Left ventricle myocardium superior (tissue), 1 donor: Measurements from ENCODE around the gene GRB7. TPM values are rescaled to one million over a fixed set of nuclear protein-coding genes. Genes with fewer than 3 reads are reported as not detected.

Experiments used
- ATAC-seq: fragments of 200-7000 bp; cut with Tn5 transposase; one replicate; pipeline ENCODE4 v1.9.1; 2020; ENCODE audit warnings: mild to moderate bottlenecking, moderate library complexity
- DNase-seq: peaks from one replicate; pipeline ENCODE4 v3.0.0-alpha.2; 2020
- intact Hi-C: fragments of 100-400 bp; cut with micrococcal nuclease; formaldehyde crosslinking; loops from one replicate; pipeline ENCODE4 v1.11.0; 2022
- microRNA-seq: library from miRNA; unstranded; fragments of <30 nt; microRNA quantifications from one replicate; pipeline ENCODE4 v1.2.0, GENCODE V29; 2020; ENCODE audit warnings: borderline number of aligned reads
- total RNA-seq: library from RNA; stranded (reverse); fragmentation: NEBNext Ultra II Directional; extraction: Animal tissue kit (Norgen Biotek cat#: 25700); gene quantifications from one replicate; pipeline ENCODE4 v1.2.1, GENCODE V29; 2021
- donor health status: DM: no; HTN: yes; CAD: no; lungs with severe emphysema.

Gene GRB7
- total RNA-seq, 1 donor from 2014 or later: 5.1 TPM

- ATAC-seq: no peak
- intact Hi-C loops: no loop called here
- DNase-seq: no peak
These were observed 44.7 kb downstream of the GRB7 start for GRCh38 chr17:39782481-39782880.

DNA sequence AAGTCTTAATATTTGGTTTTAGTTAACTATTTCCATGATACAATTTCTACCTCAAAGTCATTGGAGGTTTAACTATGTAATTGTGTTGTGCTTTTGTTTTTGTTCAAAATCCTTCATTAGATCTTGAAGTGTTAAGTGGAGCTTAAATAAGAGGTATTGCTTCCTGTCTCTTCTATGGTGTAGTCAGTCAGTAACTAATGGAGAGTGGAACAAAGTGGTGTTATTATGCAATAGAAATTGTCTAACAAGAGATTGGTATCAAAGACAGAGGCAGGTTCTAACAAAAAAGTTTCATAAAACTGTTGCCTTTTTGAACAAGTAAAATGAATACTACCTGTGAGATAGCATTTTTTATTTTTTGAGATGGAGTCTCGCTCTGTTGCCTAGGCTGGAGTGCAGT, 45.2 kb downstream of the GRB7 start:
- DNase-seq (no peak), ATAC-seq (no peak)
- intact Hi-C loops: no loop called here

GRCh38 chr17:39787041-39787440, 49.3 kb downstream of the GRB7 start:
- intact Hi-C loops: no loop called here
- ATAC-seq: no peak

DNA sequence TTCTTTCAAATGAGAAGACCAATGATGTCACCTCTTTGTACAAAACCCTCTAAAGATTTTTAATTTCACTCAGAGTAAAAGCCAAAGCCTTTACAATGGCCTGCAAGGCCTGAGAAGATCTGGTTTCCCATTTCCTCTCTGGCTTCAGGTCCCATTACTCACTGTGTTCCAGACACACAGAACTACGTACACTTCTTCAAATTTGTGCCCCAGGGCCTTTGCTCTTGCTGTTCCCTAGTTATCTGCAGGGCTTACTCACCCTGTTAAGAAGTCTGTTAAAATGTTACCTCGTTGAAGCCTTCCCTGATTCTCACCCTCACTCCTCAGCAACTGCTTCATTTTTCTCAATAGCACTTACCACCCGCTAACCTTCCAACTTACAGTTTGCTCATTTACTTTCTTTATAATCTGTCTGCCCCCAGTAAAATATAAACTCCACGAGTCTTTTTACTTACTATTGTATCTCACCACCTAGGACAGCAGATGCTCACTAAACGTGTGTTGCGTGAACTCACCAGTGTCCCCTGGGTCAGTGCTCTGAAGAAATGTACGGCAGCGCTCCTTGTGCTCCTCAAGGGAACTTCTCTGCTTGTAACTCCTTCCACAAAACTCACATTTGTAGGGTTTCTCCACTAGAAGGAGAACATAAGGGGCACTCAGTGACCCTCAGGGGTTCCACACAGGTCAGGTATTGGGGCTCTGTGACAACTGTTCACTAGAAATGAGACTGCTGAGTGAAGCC, 50.2 kb downstream of the GRB7 start:
- DNase-seq (no peak), ATAC-seq (no peak)
- intact Hi-C loops: no loop called here

More at GRCh38 chr17:39787041-39787440, 49.3 kb downstream of the GRB7 start:
- DNase-seq: no peak

DNA sequence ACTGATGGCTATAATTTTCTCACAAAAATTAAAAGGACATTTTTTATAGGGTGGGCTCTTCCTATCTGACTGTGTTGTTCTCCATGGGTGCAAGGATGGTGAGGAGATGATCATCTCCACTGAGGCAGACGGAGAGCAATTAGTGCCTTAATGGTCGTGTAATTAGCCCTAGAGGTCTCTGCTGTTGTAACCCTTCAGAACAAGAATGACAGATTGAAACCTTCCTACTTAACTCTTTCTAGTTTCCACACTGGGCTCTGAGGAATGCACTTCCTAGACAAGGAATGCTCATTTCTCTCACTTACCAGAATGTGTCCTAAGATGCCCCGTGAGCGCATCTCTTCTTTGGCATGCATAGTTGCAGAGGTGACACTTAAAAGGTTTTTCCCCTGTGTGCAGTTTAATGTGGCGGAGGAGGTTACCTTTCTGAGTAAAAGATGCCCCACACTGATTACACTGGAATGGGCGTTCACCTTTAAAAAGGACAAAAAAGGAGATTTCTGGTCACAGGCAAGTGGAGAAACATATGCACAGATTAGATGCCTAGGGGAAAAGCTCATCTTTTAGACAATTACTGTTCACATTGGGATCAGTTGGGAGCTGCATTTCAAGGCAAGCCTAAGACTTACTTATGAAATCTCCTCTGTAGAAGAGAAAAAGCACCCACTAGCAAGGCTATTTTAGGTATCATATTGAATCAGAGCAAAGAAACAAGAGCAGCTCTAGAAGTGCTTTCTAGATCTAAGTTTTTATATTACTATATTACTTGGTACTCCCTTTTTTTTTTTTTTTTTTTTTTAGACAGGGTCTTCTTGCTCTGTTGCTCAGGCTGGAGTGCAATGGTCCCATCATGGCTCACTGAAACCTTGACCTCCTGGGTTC, 53.6 kb downstream of the GRB7 start:
- DNase-seq (no peak), ATAC-seq (no peak)
- intact Hi-C loops: loop anchor here (5.0 kb wide), 1 partner anchor 51 kb away; no protein-coding TSS in a partner anchor

- no peak for ATAC-seq
- intact Hi-C loops: loop anchor here (5.0 kb wide), 1 partner anchor 50 kb away; no protein-coding TSS in a partner anchor
These were observed 54.9 kb downstream of the GRB7 start for GRCh38 chr17:39792526-39793221.

GRCh38 chr17:39793301-39793872, 55.6 kb downstream of the GRB7 start:
- intact Hi-C loops: loop anchor here (5.0 kb wide), 1 partner anchor 49 kb away; no protein-coding TSS in a partner anchor
- DNase-seq (no peak), ATAC-seq (no peak)

More at GRCh38 chr17:39792526-39793221, 54.9 kb downstream of the GRB7 start:
- DNase-seq: no peak

DNA sequence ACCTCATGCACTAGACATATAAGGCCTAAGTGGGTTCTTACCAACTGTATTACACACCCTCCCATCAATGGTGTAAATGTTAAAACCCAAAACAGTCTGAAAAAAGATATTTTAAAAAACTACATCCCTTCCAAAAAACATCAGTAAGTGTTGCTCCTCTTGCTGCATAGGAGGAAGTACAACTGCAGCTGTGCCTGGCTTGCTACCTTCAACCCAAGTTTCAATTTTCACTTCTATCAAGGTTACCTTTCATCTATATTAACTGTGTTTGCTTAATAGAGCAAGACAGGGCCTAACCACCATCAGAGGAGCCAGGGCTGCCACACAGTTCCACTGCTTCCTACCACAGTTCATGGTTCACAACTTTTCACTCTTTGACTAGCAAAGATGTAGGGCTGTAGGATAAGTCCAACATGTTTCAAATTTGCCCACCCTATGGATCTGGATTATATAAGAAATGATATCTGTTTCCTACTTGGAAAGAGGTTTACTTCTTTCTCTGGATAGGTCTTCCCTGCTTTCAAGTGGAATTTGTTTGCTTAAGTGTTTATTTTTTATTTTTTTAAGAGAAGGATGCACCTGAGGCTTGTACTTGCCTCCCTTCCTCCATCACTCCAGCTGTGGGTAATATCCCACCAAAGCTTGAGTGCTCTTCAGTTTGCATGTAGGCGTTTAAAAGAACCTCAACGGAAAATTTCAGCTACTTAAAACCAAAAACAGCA, 56.7 kb downstream of the GRB7 start:
- DNase-seq (no peak), ATAC-seq (no peak)
- intact Hi-C loops: loop anchor here (5.0 kb wide), 1 partner anchor 48 kb away; no protein-coding TSS in a partner anchor

Small RNAs within 50 kb of the gene (microRNA-seq; reads per million reads assigned to microRNA genes)
- gene MIR4728: not detected

Other genes with a start within 250 kb of the GRB7 start
- not detected for gene NEUROD2, start 130.0 kb upstream of the GRB7 start, total RNA-seq
- 0.55 TPM for gene PPP1R1B, start 111.0 kb upstream of the GRB7 start, total RNA-seq
- gene STARD3, start 100.8 kb upstream of the GRB7 start, total RNA-seq: 18.7 TPM
- gene TCAP, start 72.6 kb upstream of the GRB7 start, total RNA-seq: 4,965 TPM
- gene PNMT, start 69.5 kb upstream of the GRB7 start, total RNA-seq: 5.8 TPM
- gene PGAP3, start 49.9 kb upstream of the GRB7 start, total RNA-seq: 7.3 TPM
- 75.8 TPM for gene ERBB2, start 37.9 kb upstream of the GRB7 start, total RNA-seq
- 49.3 TPM for gene MIEN1, start 7.4 kb upstream of the GRB7 start, total RNA-seq
- gene IKZF3, start 126.4 kb downstream of the GRB7 start, total RNA-seq: 0.42 TPM
- gene ZPBP2, start 130.3 kb downstream of the GRB7 start, total RNA-seq: not detected
- gene GSDMB, start 180.7 kb downstream of the GRB7 start, total RNA-seq: 2.6 TPM
- 35.6 TPM for gene ORMDL3, start 189.7 kb downstream of the GRB7 start, total RNA-seq
- gene LRRC3C, start 189.8 kb downstream of the GRB7 start, total RNA-seq: not detected
- 0.52 TPM for gene GSDMA, start 225.1 kb downstream of the GRB7 start, total RNA-seq
- gene PSMD3, start 242.9 kb downstream of the GRB7 start, total RNA-seq: 83.4 TPM